Psoas muscle (tissue), 8 donors: Measurements from ENCODE around the gene GPR180. TPM values are rescaled to one million over a fixed set of nuclear protein-coding genes. Genes with fewer than 3 reads are reported as not detected.

Experiments
- ATAC-seq, 4 donors: fragments of 200-7000 bp; cut with Tn5 transposase; one replicate each; pipeline ENCODE4 v1.9.1; 2020; ENCODE audit warnings: moderate library complexity in 3 of 4, mild to moderate bottlenecking in 2 of 4
- DNase-seq, 2 donors: peaks; one replicate each; pipeline ENCODE4 v3.0.0-alpha.2; 2020
- H3K27ac ChIP-seq: fragments of 200-600 bp; one replicate; pipeline ENCODE4 v1.8.0; 2022
- H3K27me3 ChIP-seq, 3 donors: fragments of 200-600 bp in 1 of 3; one replicate each; pipeline versions ENCODE4 v1.6.1 to v1.8.0; 2013 to 2022; ENCODE audit warnings: low read length in 2 of 3, mild to moderate bottlenecking in 2 of 3, moderate library complexity in 1 of 3; ENCODE audit not compliant: insufficient read depth in 3 of 3
- H3K36me3 ChIP-seq, 2 donors: fragments of 200-600 bp in 1 of 2; one replicate each; pipeline versions ENCODE4 v1.6.1 to v1.8.0; 2013 to 2022; ENCODE audit warnings: low read depth in 1 of 2, mild to moderate bottlenecking in 1 of 2, moderate library complexity in 1 of 2; ENCODE audit not compliant: insufficient read depth in 1 of 2
- H3K4me1 ChIP-seq: fragments of 200-600 bp; one replicate; pipeline ENCODE4 v1.8.0; 2022
- H3K4me3 ChIP-seq: fragments of 200-600 bp; one replicate; pipeline ENCODE4 v1.8.0; 2022; ENCODE audit warnings: mild to moderate bottlenecking
- H3K9me3 ChIP-seq: fragments of 200-600 bp; one replicate; pipeline ENCODE4 v1.8.0; 2022
- WGBS, 3 donors: extraction: QIAGEN DNeasy Blood & Tissue Kit; methylation state at CpG; one replicate each; pipeline versions ENCODE4 v1.1.6 to v1.1.7; 2013; 5-methylcytosine and 5-hydroxymethylcytosine counted together
- intact Hi-C, 2 donors: fragments of 100-400 bp; cut with DNase I; formaldehyde crosslinking; loops; one replicate each; pipeline versions ENCODE4 v1.11.0 to v1.14.2; 2022
- polyA plus RNA-seq, 3 donors: library from polyadenylated mRNA; stranded (reverse); fragments of 200-250 nt; gene quantifications; one replicate each; pipeline ENCODE4 v1.2.3, GENCODE V29; 2013
- total RNA-seq, 4 donors: library from RNA; stranded (reverse); fragmentation: NEBNext Ultra II Directional in 2 of 4; extraction: Animal tissue kit (Norgen Biotek cat#: 25700) in 2 of 4; gene quantifications; one replicate each; pipeline versions ENCODE4 v1.2.1 to v1.2.4, GENCODE V29; 2021 to 2023
- TF ChIP-seq, protein P1 (sequence below): fragments of 200-600 bp; IDR thresholded peaks from one replicate; pipeline ENCODE4 v1.8.0; 2022; ENCODE audit warnings: antibody characterized with exemption
- donor health status: healthy with polysubstance abuse.
- donor health status: DM: no; HTN: no; CAD: no; lungs with moderate emphysema.
- donor health status: Bipolar disorder and iron deficiency.
- donor health status: healthy.
- donor health status: DM: yes; HTN: yes; CAD: no.
- donor health status: DM: no; HTN: no; CAD: no.
- donor health status: DM: no; HTN: no; CAD: no.
- donor health status: DM: yes; HTN: yes; CAD: no.

GPR180 gene
- total and polyA plus RNA-seq, 7 donors: 1.6 to 4.2 (median 4.0) TPM

DNA sequence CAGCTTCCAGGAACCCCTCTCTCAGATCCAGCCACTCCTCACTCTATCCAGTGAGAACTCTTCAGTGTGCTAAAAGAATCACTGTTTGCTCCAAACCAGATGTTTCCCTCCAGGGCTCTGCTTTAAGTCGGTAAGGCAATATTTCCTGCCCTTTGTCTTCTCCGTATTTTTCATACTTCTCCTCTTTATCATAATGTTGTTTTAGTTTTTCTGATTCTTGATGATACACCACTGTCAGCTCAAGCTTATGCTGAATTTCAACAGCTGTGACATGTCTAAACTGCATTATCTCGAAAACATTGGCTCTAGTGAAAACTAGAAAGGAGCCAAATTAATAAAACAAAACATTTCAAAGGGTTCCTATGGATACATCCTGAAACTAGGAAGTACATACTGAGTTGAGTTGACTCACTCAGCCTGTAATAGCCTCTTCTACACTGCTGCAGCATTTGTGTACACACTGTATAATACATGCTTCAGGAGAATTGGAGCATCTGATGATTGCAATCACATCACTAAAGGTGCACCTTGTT, 39.8 kb downstream of the GPR180 start:
- no peaks in the 10 kb centered on the region for H3K36me3 ChIP-seq
- DNase-seq (no peak), ATAC-seq (no peak)
- H3K27me3 ChIP-seq: no peaks in the 10 kb centered on the region
- WGBS, 3 donors: 28 to 32% (median 31%) methylated on average over 3 of the region's 3 CpGs
- intact Hi-C loops: no loop called here
- H3K9me3 ChIP-seq: no peaks in the 10 kb centered on the region
- H3K27ac ChIP-seq: no peak overlapping the region
- no peak overlapping the region for H3K4me3 ChIP-seq
- TF ChIP-seq, protein P1, sequence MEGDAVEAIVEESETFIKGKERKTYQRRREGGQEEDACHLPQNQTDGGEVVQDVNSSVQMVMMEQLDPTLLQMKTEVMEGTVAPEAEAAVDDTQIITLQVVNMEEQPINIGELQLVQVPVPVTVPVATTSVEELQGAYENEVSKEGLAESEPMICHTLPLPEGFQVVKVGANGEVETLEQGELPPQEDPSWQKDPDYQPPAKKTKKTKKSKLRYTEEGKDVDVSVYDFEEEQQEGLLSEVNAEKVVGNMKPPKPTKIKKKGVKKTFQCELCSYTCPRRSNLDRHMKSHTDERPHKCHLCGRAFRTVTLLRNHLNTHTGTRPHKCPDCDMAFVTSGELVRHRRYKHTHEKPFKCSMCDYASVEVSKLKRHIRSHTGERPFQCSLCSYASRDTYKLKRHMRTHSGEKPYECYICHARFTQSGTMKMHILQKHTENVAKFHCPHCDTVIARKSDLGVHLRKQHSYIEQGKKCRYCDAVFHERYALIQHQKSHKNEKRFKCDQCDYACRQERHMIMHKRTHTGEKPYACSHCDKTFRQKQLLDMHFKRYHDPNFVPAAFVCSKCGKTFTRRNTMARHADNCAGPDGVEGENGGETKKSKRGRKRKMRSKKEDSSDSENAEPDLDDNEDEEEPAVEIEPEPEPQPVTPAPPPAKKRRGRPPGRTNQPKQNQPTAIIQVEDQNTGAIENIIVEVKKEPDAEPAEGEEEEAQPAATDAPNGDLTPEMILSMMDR: no peak
- no peaks in the 10 kb centered on the region for H3K4me1 ChIP-seq

DNA sequence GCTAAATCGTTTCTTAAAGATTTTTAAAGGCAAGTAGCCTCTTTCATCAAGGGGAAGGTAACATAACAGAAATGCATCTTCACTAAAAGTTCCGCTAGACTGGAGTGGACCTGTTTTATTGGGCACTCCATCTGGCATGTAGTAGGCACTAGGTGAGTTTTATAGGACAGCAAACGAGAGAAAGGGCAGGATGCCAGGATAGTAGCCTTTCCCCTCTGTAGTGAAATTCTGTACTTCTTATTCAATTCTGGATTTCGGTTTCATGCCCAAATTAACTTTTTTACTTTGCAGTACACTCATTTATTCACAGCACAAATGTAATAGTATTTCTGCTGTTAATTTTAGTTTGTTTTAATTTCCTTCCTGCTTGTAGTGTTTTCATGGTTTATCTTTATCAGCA, 45.2 kb downstream of the GPR180 start:
- H3K9me3 ChIP-seq: no peaks in the 10 kb centered on the region
- no peaks in the 10 kb centered on the region for H3K36me3 ChIP-seq
- TF ChIP-seq, protein P1: no peak
- DNase-seq (no peak), ATAC-seq (no peak)
- no peak overlapping the region for H3K27ac ChIP-seq
- no peaks in the 10 kb centered on the region for H3K4me1 ChIP-seq
- H3K4me3 ChIP-seq: no peak overlapping the region
- 69 to 79% (median 74%) methylated on average over 4 of the region's 4 CpGs for WGBS, 3 donors
- intact Hi-C loops: no loop called here
- no peaks in the 10 kb centered on the region for H3K27me3 ChIP-seq

DNA sequence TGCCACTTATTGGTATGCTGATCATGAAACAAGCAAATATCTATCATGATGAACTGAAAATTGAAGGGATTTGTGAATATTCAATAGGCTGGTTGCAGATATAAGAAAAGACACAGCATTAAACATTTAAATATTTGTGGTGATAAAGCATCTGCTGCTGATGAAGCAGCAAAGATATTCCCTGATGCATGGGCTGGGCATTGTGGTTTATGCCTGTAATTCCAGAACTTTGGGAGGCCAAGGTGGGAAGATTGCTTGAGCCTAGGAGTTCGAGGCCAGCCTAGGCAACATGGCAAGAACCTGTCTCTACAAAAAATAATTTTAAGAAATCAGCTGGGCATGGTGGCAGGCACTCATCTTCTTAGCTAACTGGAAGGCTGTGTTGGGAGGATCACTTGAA, 54.5 kb downstream of the GPR180 start:
- Histone ChIP-seq H3K27ac (no peak overlapping the region), H3K27me3 (no peaks in the 10 kb centered on the region), H3K4me3 (no peak overlapping the region), H3K4me1 (no peaks in the 10 kb centered on the region), H3K36me3 (no peaks in the 10 kb centered on the region), H3K9me3 (no peaks in the 10 kb centered on the region)
- TF ChIP-seq, protein P1: no peak
- WGBS, 3 donors: 70 to 72% (median 70%) methylated on average over 1 of the region's 1 CpG
- intact Hi-C loops: no loop called here
- DNase-seq: no peak
- ATAC-seq: no peak

DNA sequence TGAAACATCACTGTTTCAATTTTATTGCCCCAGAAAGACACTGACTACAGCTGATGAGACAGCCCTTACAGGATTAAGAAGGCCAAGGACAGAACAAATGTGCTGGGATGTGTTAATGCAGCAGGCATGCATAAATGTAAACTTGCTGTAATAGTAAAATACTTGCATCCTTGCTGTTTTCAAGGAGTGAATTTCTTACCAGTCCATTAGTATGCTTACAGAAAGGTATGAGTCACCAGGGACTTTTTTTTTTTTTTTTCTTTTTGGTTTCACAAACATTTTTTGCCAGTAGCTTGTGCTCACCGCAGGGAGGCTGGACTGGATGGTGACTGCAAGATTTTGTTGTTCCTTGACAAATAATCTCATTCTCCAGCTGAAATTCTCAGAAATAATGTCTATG, 55.1 kb downstream of the GPR180 start:
- intact Hi-C loops: no loop called here
- Histone ChIP-seq H3K9me3 (no peaks in the 10 kb centered on the region), H3K36me3 (no peaks in the 10 kb centered on the region), H3K27ac (no peak overlapping the region), H3K4me3 (no peak overlapping the region), H3K27me3 (no peaks in the 10 kb centered on the region), H3K4me1 (no peaks in the 10 kb centered on the region)
- ATAC-seq (no peak), DNase-seq (no peak)
- 86 to 93% (median 88%) methylated on average over 1 of the region's 1 CpG for WGBS, 3 donors
- TF ChIP-seq, protein P1: no peak

DNA sequence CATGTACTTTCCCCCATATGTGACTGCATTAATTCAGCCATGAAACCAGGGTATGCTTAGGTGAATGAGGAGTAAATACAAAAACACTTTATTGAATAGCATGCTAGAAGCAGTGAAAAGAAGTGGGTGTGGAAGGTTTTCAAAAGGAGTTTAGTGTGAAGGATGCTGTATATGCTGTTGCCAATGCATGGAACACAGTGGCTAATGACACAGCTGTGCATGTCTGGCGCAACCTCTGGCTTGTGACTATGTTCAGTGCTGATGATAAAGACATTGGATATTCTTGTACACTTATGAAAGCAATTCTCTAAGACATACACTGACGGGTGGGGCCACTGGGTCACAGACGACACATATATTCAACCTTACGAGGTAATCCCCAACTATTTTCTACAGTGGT, 55.5 kb downstream of the GPR180 start:
- 87 to 91% (median 88%) methylated on average over 4 of the region's 4 CpGs for WGBS, 3 donors
- no peak for ATAC-seq
- Histone ChIP-seq H3K27ac (no peak overlapping the region), H3K9me3 (no peaks in the 10 kb centered on the region), H3K4me1 (no peaks in the 10 kb centered on the region), H3K27me3 (peaks cover 0 to under 1% (median 0%) of the 10 kb centered on the region in 3 donors), H3K4me3 (no peak overlapping the region), H3K36me3 (no peaks in the 10 kb centered on the region)
- no peak for DNase-seq
- TF ChIP-seq, protein P1: no peak
- intact Hi-C loops: no loop called here
